Gastrocnemius medialis (tissue), 4 donors: ENCODE data around the gene SYT13. TPM values are rescaled to one million over a fixed set of nuclear protein-coding genes. Genes with fewer than 3 reads are reported as not detected.

ENCODE experiments used
- ATAC-seq, 2 donors: fragments of 150-250 bp; one replicate each; pipeline ENCODE4 v1.9.1; 2016
- DNase-seq, 2 donors: peaks; one replicate each; pipeline ENCODE4 v3.0.0-alpha.2; 2019
- H3K27ac ChIP-seq, 4 donors: fragments of 200-600 bp; sonication (generic); 1 replicate in 1 of 4; 2 replicates in 3 of 4; pipeline ENCODE4 v1.5.1; 2016 to 2018; ENCODE audit warnings: mild to moderate bottlenecking in 2 of 4, moderate library complexity in 1 of 4
- H3K27me3 ChIP-seq, 3 donors: fragments of 200-600 bp; sonication (generic) in 2 of 3; 1 replicate in 1 of 3; 2 replicates in 2 of 3; pipeline versions ENCODE4 v1.5.1 to v1.6.0; 2016 to 2019; ENCODE audit warnings: mild to moderate bottlenecking in 1 of 3, moderate library complexity in 1 of 3
- H3K36me3 ChIP-seq, 2 donors: fragments of 200-600 bp; sonication (generic) in 1 of 2; one replicate each; pipeline ENCODE4 v1.5.1; 2017 to 2018
- H3K4me1 ChIP-seq, 2 donors: fragments of 200-600 bp; sonication (generic) in 1 of 2; one replicate each; pipeline ENCODE4 v1.5.1; 2016 to 2017; ENCODE audit warnings: mild to moderate bottlenecking in 2 of 2
- H3K4me3 ChIP-seq, 4 donors: fragments of 200-600 bp; sonication (generic) in 3 of 4; 1 replicate in 1 of 4; 2 replicates in 3 of 4; pipeline ENCODE4 v1.5.1; 2016 to 2019; ENCODE audit warnings: mild to moderate bottlenecking in 2 of 4
- H3K9me3 ChIP-seq, 3 donors: fragments of 200-600 bp; sonication (generic) in 2 of 3; 1 replicate in 1 of 3; 2 replicates in 2 of 3; pipeline ENCODE4 v1.5.1; 2016 to 2019
- POLR2A ChIP-seq, 2 donors: fragments of 450-650 bp; IDR thresholded peaks; one replicate each; pipeline ENCODE4 v1.6.1; 2017; ENCODE audit warnings: antibody characterized with exemption in 2 of 2, mild to moderate bottlenecking in 2 of 2, moderate library complexity in 2 of 2
- in situ Hi-C, 4 donors: fragments of 200-750 bp; cut with MboI; loops; one replicate each; pipeline versions ENCODE4 v1.15.0 to v1.8.0; 2017; ENCODE audit warnings: low sequenced_read_pairs in 4 of 4
- intact Hi-C: fragments of 100-400 bp; cut with DNase I; formaldehyde crosslinking; loops from one replicate; pipeline ENCODE4 v1.15.1; 2023; ENCODE audit warnings: low total_unique reads
- total RNA-seq, 4 donors: library from RNA; depleted of rRNA; stranded (reverse); fragments of >200 nt; gene quantifications; one replicate each; pipeline versions ENCODE4 v1.1.0 to v1.2.3, GENCODE V29; 2016
- TF ChIP-seq, protein P1 (sequence below), 5 experiments: fragments of 450-650 bp in 3 of 5; fragments of 200-600 bp in 2 of 5; sonication (generic) in 2 of 5; IDR thresholded peaks in 4 of 5; conservative IDR thresholded peaks in 1 of 5; 1 replicate in 4 of 5; 2 replicates in 1 of 5; pipeline ENCODE4 v1.5.1; 2016 to 2019; ENCODE audit warnings: antibody characterized with exemption in 5 of 5, mild to moderate bottlenecking in 3 of 5, moderate library complexity in 3 of 5

SYT13 gene
- total RNA-seq, 4 donors from 2014 or later, result 0.15 TPM; not detected in 3

DNA sequence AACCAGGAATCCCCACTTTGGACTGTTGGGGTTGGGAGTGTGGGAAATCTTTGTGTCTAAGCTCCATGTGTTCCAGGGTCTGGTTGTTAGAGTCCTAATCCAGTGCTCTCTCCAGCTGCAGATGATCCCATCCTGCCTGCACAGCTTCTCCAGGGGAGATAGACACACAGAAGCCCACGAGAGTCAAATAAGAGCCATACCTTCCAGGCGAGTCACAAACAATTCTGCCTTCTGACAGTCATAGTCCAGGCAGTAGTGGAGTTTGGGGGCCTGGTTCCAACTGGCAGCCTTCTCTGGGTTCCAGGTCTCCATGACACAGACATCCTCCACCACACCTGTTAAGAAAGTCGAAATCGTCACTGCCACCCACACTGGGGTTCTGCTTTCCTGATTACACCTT, 32.1 kb downstream of the SYT13 start:
- intact Hi-C loops (no loop called here), in situ Hi-C loops (no loop called here)
- H3K9me3 ChIP-seq, result no peaks in the 10 kb centered on the region
- TF ChIP-seq, protein P1, sequence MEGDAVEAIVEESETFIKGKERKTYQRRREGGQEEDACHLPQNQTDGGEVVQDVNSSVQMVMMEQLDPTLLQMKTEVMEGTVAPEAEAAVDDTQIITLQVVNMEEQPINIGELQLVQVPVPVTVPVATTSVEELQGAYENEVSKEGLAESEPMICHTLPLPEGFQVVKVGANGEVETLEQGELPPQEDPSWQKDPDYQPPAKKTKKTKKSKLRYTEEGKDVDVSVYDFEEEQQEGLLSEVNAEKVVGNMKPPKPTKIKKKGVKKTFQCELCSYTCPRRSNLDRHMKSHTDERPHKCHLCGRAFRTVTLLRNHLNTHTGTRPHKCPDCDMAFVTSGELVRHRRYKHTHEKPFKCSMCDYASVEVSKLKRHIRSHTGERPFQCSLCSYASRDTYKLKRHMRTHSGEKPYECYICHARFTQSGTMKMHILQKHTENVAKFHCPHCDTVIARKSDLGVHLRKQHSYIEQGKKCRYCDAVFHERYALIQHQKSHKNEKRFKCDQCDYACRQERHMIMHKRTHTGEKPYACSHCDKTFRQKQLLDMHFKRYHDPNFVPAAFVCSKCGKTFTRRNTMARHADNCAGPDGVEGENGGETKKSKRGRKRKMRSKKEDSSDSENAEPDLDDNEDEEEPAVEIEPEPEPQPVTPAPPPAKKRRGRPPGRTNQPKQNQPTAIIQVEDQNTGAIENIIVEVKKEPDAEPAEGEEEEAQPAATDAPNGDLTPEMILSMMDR (IDR thresholded peaks at IDR 0.05 in 4 of 5, conservative IDR thresholded peaks at IDR 0.05 in 1 of 5), result no peak
- no peak for TF ChIP-seq POLR2A (IDR thresholded peaks at IDR 0.05)
- no peaks in the 10 kb centered on the region for H3K36me3 ChIP-seq
- no peak for ATAC-seq
- H3K27me3 ChIP-seq, result peaks cover 0 to 3% (median 0%) of the 10 kb centered on the region in 3 donors
- H3K27ac ChIP-seq, result no peak overlapping the region
- no peak for DNase-seq
- H3K4me1 ChIP-seq, result no peaks in the 10 kb centered on the region
- no peak overlapping the region for H3K4me3 ChIP-seq

DNA sequence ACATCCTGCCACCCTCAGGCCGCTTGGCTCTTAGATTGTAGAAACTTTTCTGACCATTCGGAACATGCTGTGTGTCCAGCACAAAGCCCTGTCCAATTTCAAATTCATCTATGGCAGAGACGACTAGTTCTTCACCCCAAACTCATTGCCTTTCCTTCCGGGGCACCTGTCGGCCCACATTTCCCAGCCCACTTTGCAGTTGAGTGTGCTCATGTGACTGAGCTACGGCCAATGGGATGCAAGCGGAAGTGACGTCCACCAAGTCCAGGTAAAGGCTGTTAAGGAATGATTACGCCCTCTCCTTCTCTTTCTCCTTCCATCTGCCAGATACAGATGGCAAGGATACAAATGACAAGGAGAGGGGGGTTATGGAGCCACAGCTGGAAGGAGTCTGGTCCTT, 32.5 kb downstream of the SYT13 start:
- in situ Hi-C loops (no loop called here), intact Hi-C loops (no loop called here)
- no peak overlapping the region for H3K27ac ChIP-seq
- H3K4me1 ChIP-seq, result no peaks in the 10 kb centered on the region
- H3K36me3 ChIP-seq, result no peaks in the 10 kb centered on the region
- H3K4me3 ChIP-seq, result no peak overlapping the region
- H3K9me3 ChIP-seq, result no peaks in the 10 kb centered on the region
- TF ChIP-seq POLR2A (IDR thresholded peaks at IDR 0.05), result no peak
- TF ChIP-seq, protein P1 (IDR thresholded peaks at IDR 0.05 in 4 of 5, conservative IDR thresholded peaks at IDR 0.05 in 1 of 5), result no peak
- no peak for DNase-seq
- H3K27me3 ChIP-seq, result peaks cover 0 to 3% (median 0%) of the 10 kb centered on the region in 3 donors
- ATAC-seq, result no peak

DNA sequence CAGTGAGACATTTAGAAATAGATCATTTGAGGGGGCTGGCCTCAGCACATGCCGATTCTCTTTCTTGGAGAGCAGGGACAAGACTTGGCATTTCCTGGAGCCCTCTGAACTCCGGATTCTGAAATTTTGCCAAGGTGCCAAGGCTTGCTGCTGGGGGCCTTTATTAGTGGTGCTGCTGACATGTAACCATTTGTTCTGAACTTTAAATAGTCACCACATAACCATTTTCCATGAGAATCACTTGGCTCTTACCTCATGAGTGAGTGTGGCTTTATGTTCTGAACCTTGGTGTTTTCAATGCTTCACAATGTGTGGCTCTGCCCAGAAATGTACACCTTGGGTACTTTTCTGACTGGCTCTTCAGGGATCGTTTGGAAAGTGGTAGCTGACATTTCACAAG, 33.3 kb downstream of the SYT13 start:
- H3K27ac ChIP-seq, result no peak overlapping the region
- ATAC-seq (no peak), DNase-seq (no peak)
- peaks cover 0 to 3% (median 0%) of the 10 kb centered on the region in 3 donors for H3K27me3 ChIP-seq
- intact Hi-C loops (no loop called here), in situ Hi-C loops (no loop called here)
- no peaks in the 10 kb centered on the region for H3K9me3 ChIP-seq
- TF ChIP-seq, protein P1 (IDR thresholded peaks at IDR 0.05 in 4 of 5, conservative IDR thresholded peaks at IDR 0.05 in 1 of 5), result no peak
- TF ChIP-seq POLR2A (IDR thresholded peaks at IDR 0.05), result no peak
- no peak overlapping the region for H3K4me3 ChIP-seq
- no peaks in the 10 kb centered on the region for H3K36me3 ChIP-seq
- H3K4me1 ChIP-seq, result no peaks in the 10 kb centered on the region

DNA sequence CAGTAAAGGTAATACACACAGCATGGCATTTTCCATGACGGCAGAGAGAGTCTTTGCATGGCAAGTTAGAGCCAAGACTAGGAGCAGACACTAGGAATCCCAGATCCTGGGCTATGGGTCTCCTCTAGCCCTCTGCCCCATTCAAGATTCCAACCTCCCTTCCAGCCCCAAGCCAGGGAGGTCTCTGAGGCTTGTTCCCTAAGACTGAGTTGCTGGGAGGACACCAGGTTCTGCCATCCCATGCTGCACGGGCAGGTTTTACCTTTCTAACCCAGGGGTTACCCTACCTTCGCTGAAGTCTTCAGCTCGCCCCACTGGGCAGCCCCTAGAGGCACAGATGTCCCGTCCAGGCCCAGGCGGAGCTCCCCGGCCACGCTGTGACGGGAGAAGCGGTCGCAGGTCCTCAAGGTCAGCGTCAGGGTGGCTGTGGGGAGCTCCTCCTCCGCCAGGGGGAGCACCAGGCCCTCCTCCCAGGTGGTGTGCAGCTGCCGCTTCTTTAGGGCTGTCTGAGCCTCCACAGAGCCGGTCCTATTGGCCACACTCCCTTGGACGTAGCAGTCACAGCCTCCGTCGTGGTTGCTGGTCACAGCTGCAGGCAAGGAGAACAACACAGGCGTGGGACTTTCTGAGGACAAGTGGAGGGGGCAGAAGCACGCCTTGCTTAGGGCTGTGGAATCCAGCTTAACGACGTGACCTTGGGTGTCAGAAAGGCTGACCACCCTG, 33.8 kb downstream of the SYT13 start:
- Histone ChIP-seq H3K4me1 (no peaks in the 10 kb centered on the region), H3K27me3 (peaks cover 0 to 3% (median 0%) of the 10 kb centered on the region in 3 donors), H3K9me3 (no peaks in the 10 kb centered on the region), H3K27ac (no peak overlapping the region), H3K36me3 (no peaks in the 10 kb centered on the region), H3K4me3 (no peak overlapping the region)
- DNase-seq (peak; percentile 28 to 53), ATAC-seq (peak; percentile 62 to 89)
- in situ Hi-C loops (no loop called here), intact Hi-C loops (no loop called here)
- TF ChIP-seq, protein P1 (IDR thresholded peaks at IDR 0.05 in 4 of 5, conservative IDR thresholded peaks at IDR 0.05 in 1 of 5), result peak; percentile 43 to 76 (median 62)
- TF ChIP-seq POLR2A (IDR thresholded peaks at IDR 0.05), result no peak
